ENCODE results near the gene PLLP.

The PLLP gene

GRCh38 chr16:57209780-57210179, 74.7 kb downstream of the PLLP start:
- DNase-seq, result no peak

DNA sequence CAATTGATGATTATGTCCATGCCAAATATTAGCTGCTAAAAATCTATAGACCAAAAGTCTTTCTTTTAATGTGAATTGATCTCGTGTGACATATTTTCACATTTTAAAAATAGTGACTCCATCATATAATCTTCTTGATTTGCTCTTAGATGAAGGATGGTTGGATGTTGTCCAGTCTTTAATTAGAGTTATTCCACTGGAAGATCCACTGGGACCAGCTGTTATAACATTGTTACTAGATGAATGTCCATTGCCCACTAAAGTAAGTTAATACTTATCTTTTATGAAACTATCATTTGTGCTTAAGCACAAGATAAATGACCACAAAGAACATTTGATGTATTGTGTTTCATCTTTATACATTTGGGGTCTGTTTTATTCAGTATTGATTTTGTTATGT, 75.5 kb downstream of the PLLP start:
- DNase-seq, result no peak
